ENCODE data around the gene NUP58. TPM values are rescaled to one million over a fixed set of nuclear protein-coding genes. Genes with fewer than 3 reads are reported as not detected.

The NUP58 gene
- total and polyA plus RNA-seq, 2 experiments from 2014 or later, result 28.1 to 54.0 TPM

DNA sequence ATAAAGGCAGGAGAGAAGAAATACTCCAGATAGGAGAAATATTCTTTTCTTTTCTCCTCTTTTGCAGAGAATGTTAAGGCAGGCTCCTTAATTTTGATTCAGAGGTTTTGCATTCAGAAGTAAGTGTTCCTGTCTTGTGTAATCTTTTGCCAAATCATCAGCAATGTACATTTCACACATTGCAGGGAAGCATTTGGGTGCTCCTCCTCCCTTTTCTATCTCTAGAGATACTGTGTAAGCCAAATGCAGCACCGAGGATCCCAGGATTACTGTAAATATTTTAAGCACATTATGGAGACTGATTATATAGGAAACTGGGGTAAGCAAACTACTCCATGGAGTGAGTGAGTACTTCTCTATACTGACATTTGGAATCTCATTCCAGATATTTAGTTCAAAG, 77.6 kb downstream of the NUP58 start:
- H3K27me3 ChIP-seq, result peaks cover 13% of the 10 kb centered on the region
- H3K27ac ChIP-seq, result no peak overlapping the region
- no peaks in the 10 kb centered on the region for H3K36me3 ChIP-seq
- H3K4me3 ChIP-seq, result no peak overlapping the region
- H3K9me3 ChIP-seq (ENCODE audit: low read depth), result no peaks in the 10 kb centered on the region
- H3K4me1 ChIP-seq (ENCODE audit: low read depth), result peaks cover 21% of the 10 kb centered on the region
- DNase-seq (ENCODE audit: low read depth in 1 of 2, low spot score in 1 of 2), result no peak
- TF ChIP-seq CTCF (IDR thresholded peaks at IDR 0.05; ENCODE audit: low read depth, low read length), result no peak

DNA sequence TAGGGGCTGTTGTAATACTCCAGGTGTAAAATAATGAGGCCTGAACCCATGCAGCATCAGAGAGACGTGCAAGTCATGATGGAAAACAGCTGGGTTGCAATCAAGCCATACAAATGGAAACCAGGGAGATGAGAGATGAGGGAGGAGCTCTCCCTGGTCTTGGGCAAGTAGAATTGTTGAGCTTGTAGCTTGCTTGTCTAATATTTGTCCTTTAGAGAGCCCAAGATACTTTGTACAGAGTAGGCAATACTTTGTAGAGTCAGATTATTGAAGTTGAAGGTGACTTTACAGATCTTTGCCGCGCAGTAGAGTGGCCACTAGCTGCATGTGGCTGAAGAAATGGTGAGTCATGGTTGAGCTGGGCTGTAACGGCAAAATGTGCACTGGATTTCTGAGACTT, 78.7 kb downstream of the NUP58 start:
- TF ChIP-seq CTCF (IDR thresholded peaks at IDR 0.05; ENCODE audit: low read depth, low read length), result no peak
- no peak overlapping the region for H3K4me3 ChIP-seq

GRCh38 chr13:25380741-25381324, 79.4 kb downstream of the NUP58 start:
- H3K27me3 ChIP-seq, result no peaks in the 10 kb centered on the region
- no peaks in the 10 kb centered on the region for H3K36me3 ChIP-seq
- no peak for TF ChIP-seq CTCF (IDR thresholded peaks at IDR 0.05; ENCODE audit: low read depth, low read length)
- no peaks in the 10 kb centered on the region for H3K9me3 ChIP-seq (ENCODE audit: low read depth)
- no peak for DNase-seq (ENCODE audit: low read depth in 1 of 2, low spot score in 1 of 2)
- H3K4me3 ChIP-seq, result no peak overlapping the region
- H3K27ac ChIP-seq, result no peak overlapping the region
- H3K4me1 ChIP-seq (ENCODE audit: low read depth), result peaks cover 21% of the 10 kb centered on the region

More for the DNA sequence above, 78.7 kb downstream of the NUP58 start:
- Histone ChIP-seq H3K4me1 (ENCODE audit: low read depth) (peaks cover 21% of the 10 kb centered on the region), H3K27ac (no peak overlapping the region), H3K9me3 (ENCODE audit: low read depth) (no peaks in the 10 kb centered on the region), H3K36me3 (no peaks in the 10 kb centered on the region), H3K27me3 (peaks cover 3% of the 10 kb centered on the region)
- DNase-seq (ENCODE audit: low read depth in 1 of 2, low spot score in 1 of 2), result no peak

DNA sequence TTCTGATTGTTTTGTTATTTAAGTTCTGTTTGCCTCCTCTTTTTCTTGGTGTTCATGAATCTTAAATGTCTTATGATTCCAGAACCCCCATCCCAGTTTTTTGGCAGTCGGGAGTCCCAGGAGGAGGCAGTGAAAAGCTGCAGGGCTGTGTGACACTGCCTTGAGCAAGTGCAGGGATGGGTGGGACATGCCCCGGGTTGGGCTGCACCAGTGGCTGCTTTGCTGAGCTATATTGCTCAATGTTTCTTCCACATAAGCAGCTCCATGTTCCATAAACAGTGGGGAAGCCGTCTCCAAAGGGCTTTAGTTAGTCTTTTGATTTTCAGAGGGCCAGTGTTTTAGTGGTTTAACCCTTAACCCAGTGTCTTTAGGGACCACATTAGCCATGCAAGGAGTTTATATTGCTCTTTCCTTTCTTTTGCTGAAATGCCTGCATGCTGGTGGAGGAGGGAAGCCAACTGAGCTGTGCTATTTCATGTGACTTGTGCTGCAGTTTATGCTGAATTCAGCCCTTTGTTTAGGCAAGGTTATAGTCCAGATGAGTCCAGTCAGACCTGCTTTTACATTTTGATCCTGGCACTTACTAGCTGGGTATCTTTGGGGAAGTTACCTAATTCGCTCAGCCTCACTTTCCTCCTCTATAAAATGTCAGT, 83.5 kb downstream of the NUP58 start:
- no peak for TF ChIP-seq CTCF (IDR thresholded peaks at IDR 0.05; ENCODE audit: low read depth, low read length)

DNA sequence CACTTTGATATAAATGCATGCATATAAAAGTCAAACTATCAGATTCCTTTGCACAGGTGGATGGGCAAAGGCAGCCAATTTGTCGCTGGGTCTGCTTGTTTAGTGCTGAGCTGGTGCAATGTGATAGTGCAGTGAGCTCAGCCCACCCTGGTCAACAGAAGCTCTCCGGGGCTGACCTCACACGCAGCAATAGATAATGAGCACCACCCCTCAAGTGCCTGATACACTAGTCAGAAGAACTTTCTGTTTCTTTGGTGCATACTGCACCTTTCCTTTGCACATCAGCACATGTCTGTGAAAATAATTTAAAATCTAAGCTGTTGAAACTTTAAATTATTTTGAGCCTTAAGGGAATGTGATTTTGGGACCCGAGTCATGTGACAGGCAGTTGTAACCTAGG, 90.5 kb downstream of the NUP58 start:
- Histone ChIP-seq H3K4me1 (ENCODE audit: low read depth) (peaks cover 5% of the 10 kb centered on the region), H3K27me3 (no peaks in the 10 kb centered on the region), H3K27ac (no peak overlapping the region), H3K4me3 (no peak overlapping the region), H3K9me3 (ENCODE audit: low read depth) (no peaks in the 10 kb centered on the region), H3K36me3 (no peaks in the 10 kb centered on the region)
- TF ChIP-seq CTCF (IDR thresholded peaks at IDR 0.05; ENCODE audit: low read depth, low read length), result no peak
- no peak for DNase-seq (ENCODE audit: low read depth in 1 of 2, low spot score in 1 of 2)

More for the DNA sequence above, 83.5 kb downstream of the NUP58 start:
- Histone ChIP-seq H3K9me3 (ENCODE audit: low read depth) (no peaks in the 10 kb centered on the region), H3K27ac (no peak overlapping the region), H3K36me3 (no peaks in the 10 kb centered on the region), H3K4me3 (no peak overlapping the region), H3K4me1 (ENCODE audit: low read depth) (no peaks in the 10 kb centered on the region), H3K27me3 (no peaks in the 10 kb centered on the region)
- no peak for DNase-seq (ENCODE audit: low read depth in 1 of 2, low spot score in 1 of 2)

Other genes starting within 250 kb of the NUP58 start
- 0.04 TPM in 1 of 2 replicates, not detected in the other for gene PABPC3, start 205.5 kb upstream of the NUP58 start, total RNA-seq
- gene PABPC3, start 205.5 kb upstream of the NUP58 start, polyA plus RNA-seq, result 0.06 TPM in 1 of 2 replicates, not detected in the other
- gene AMER2, start 129.3 kb upstream of the NUP58 start, total RNA-seq, result under 0.01 and 0.09 TPM in 2 replicates
- 0.15 TPM in 1 of 2 replicates, not detected in the other for gene AMER2, start 129.3 kb upstream of the NUP58 start, polyA plus RNA-seq
- 7.8 and 7.9 TPM in 2 replicates for gene MTMR6, start 14.1 kb upstream of the NUP58 start, total RNA-seq
- gene MTMR6, start 14.1 kb upstream of the NUP58 start, polyA plus RNA-seq, result 11.9 and 12.0 TPM in 2 replicates
- 0.86 and 1.6 TPM in 2 replicates for gene ATP8A2, start 70.3 kb downstream of the NUP58 start, total RNA-seq
- 0.31 and 0.89 TPM in 2 replicates for gene ATP8A2, start 70.3 kb downstream of the NUP58 start, polyA plus RNA-seq